ENCODE measurements around the gene SCN10A.

Gene SCN10A

GRCh38 chr3:38824349-38824748, 8.3 kb upstream of the SCN10A start:
- no peak overlapping the region for H3K27ac ChIP-seq
- no peak for TF ChIP-seq ZFX (IDR thresholded peaks at IDR 0.05)
- no peak for TF ChIP-seq CTCF (conservative IDR thresholded peaks at IDR 0.05)

- TF ChIP-seq ZFX (IDR thresholded peaks at IDR 0.05) (no peak), CTCF (conservative IDR thresholded peaks at IDR 0.05) (no peak)
These were observed 7.7 kb upstream of the SCN10A start for GRCh38 chr3:38823722-38824121.

GRCh38 chr3:38823186-38823585, 7.2 kb upstream of the SCN10A start:
- TF ChIP-seq CTCF (conservative IDR thresholded peaks at IDR 0.05) = no peak
- TF ChIP-seq ZFX (IDR thresholded peaks at IDR 0.05) = no peak
- no peak overlapping the region for H3K27ac ChIP-seq

More at GRCh38 chr3:38823722-38824121, 7.7 kb upstream of the SCN10A start:
- H3K27ac ChIP-seq = no peak overlapping the region

- TF ChIP-seq ZFX (IDR thresholded peaks at IDR 0.05) = no peak
- no peak for TF ChIP-seq CTCF (conservative IDR thresholded peaks at IDR 0.05)
- H3K27ac ChIP-seq = no peak overlapping the region
These were observed 4.2 kb downstream of the SCN10A start for GRCh38 chr3:38811822-38812221.

DNA sequence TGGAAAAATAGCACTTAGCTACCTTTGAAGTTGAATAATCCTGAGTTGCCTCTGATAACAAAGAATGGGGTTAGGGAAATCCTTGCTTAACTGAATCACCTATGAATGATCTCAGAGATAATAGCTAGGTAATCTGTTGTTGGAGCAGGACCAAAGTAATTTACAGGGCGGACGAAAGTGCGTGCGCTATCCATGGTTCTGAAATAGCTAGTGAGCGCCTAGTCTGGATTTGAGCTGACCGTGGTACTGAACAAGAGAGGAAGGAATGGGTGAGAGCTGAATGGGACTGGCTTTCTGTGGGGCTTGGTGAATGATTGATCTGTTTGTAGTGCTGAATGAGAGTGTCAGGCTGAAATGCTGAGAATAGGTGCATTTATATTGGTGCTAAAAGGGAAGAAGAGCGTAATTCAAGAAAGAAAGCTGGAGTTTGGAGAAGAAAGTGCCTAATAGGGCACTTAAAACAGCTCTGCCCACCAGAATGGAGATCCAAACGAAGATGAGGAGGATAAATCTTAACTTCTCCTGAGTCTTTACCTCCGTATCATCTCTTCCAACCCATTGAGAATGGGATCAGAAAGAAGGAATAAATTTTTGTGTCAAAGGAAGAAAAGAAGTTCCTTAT, 10.1 kb downstream of the SCN10A start:
- no peak overlapping the region for H3K27ac ChIP-seq
- TF ChIP-seq ZFX (IDR thresholded peaks at IDR 0.05) (no peak), CTCF (conservative IDR thresholded peaks at IDR 0.05) (no peak)

GRCh38 chr3:38805004-38805403, 11.0 kb downstream of the SCN10A start:
- H3K27ac ChIP-seq = no peak overlapping the region
- TF ChIP-seq ZFX (IDR thresholded peaks at IDR 0.05) = no peak
- no peak for TF ChIP-seq CTCF (conservative IDR thresholded peaks at IDR 0.05)

DNA sequence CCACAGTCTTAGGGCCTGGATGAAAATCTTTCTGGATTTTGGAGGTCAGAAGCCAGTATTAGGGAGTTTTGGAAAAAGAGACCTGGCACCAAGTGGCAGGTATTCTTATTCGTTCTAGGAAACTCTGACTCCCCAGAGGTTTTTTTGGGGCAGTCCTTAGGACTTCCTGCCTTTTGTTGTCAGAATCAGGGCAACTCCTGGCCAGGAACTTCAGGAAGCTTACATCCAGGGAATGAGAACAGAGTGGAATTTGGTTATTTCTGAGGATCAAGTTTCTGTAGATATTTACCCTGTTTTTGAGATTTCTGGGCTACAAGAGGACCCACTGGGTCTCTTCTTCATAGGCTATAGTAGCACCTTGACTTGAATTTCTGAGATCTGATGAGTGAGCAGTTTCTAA, 15.5 kb downstream of the SCN10A start:
- H3K27ac ChIP-seq = no peak overlapping the region
- no peak for TF ChIP-seq ZFX (IDR thresholded peaks at IDR 0.05)
- no peak for TF ChIP-seq CTCF (conservative IDR thresholded peaks at IDR 0.05)

Measured in C4-2B (cell line).